ENCODE measurements around the gene DYNC2LI1.
A peak's percentile ranks its signal among the peaks of the same experiment; 100 is the strongest.

GRCh38 chr2:43798300-43798699, 24.5 kb downstream of the DYNC2LI1 start:
- TF ChIP-seq POLR2A (IDR thresholded peaks at IDR 0.05), result no peak
- peak in 1 of 4 experiments; percentile 17 for TF ChIP-seq CTCF (IDR thresholded peaks at IDR 0.05)
